Measurements from ENCODE around the gene KCNAB3.

DNA sequence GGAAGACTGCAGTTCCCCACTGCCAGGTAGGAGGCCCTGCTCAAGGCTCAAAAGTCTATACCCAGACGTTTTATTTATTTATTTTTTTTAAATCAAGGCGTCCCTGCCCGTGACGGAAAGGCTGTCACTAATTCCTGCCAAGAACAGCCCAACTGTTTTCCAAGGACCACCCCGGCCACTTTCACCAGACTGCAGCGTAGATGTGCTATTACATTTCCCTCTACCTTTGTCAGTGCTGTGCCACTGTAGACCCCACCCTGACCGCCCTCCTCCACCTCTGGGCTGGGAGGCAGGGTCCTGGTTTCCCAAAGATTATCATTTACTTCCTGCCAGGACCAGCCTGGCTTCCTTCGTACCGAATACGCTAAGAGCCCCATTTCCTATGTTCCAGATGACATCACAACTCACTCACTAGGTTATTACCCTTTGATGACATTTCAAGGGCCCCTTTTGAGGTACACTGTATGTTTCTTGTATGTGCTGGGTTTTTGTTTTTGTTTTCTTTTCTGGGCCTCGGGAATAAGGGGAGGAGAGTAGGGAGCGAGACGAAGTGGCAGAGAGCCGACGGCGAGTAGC, 7.3 kb downstream of the KCNAB3 start:
- TF ChIP-seq POLR2A (IDR thresholded peaks at IDR 0.05; ENCODE audit: low read depth, low read length), result no peak
- no peak for TF ChIP-seq POLR2AphosphoS5 (IDR thresholded peaks at IDR 0.05; ENCODE audit: low read depth, low read length)
- TF ChIP-seq TAF1 (IDR thresholded peaks at IDR 0.05; ENCODE audit: borderline replicate concordance, low read depth, low read length), result no peak

Measured in GM12892 (cell line).